GM18498 (cell line): ENCODE data around the gene NOL7.

Experiments used
- ATAC-seq: cut with Tn5 transposase; IDR thresholded peaks from one replicate; pipeline ENCODE4 v1.9.1; 2021; ENCODE audit warnings: mild to moderate bottlenecking, moderate library complexity; ENCODE audit not compliant: unreplicated experiment

NOL7 gene

GRCh38 chr6:13649393-13649792 is 34.3 kb downstream of the NOL7 start:
- no peak for ATAC-seq

GRCh38 chr6:13653296-13653695 is 38.2 kb downstream of the NOL7 start:
- ATAC-seq: no peak

DNA sequence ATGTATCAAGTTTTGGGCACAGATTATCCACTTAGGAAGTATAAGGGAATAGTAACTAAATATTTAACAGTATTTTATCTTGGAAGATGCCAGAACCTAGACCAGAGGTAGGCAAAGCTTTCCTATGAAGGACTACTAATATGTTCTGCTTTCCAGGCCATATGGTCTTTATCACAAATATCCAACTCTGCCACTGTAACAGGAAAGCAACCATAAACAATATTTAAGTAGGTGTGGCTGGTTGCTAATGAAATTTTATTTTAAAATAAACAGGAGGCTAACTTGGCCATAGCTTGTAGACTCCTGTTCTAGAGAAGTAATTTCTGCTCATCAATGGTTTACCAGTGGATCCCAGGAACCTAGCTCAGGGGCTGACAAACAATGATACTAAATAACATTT is 39.4 kb downstream of the NOL7 start:
- no peak for ATAC-seq

DNA sequence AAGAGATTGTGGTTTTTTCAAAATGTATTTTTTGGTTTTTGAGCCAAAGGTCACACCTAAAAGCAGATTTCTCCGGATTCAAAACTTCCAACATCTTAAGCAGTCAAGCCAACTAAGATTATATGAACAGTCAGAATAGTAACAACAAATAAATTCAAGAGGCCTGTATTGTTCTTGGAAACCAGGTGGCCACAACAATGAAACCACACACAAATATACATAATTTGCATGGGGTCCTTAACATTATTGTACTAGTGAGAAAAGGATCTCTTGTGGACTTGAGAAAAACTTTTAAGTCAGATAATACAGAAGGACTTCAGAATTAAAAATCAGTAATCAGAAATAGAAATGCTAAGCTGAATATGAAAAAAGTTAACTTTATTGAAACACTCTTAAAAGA is 40.6 kb downstream of the NOL7 start:
- ATAC-seq: no peak

DNA sequence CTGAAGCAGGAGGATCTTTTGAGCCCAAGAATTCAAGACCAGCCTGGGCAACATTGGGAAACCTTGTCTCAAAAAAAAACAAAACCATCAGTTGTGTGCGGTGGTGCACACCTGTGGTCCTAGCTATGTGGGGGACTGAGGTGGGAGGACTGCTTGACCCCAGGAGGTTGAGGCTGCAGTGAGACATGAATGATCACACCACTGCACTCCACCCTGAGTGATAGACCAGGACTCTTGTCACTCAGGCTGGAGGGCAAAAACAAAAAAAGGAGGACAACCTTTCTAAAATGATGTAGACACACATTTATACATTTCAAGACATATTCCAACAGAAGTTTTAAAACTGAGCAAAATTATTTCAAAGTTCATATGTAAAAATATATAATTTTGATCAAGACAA is 45.1 kb downstream of the NOL7 start:
- ATAC-seq: no peak

DNA sequence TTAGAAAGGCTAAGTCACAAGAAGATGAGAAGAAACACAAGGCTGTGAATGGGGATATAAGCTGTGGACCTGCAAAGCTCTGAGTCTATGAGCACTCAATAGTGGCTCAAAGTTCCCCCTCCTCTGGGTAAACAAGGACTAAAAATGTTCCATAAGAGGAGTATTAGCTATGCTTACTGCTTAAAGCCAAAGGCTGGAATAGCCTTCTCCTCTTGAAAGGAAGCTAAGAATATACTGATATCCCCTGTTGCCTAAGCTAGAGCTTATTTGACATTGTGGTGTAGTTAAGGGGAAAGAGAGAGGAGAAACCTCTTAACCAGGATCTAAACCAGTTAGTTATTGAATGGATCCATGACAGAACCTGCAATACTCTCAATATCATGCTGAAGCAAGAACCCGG is 45.8 kb downstream of the NOL7 start:
- no peak for ATAC-seq

DNA sequence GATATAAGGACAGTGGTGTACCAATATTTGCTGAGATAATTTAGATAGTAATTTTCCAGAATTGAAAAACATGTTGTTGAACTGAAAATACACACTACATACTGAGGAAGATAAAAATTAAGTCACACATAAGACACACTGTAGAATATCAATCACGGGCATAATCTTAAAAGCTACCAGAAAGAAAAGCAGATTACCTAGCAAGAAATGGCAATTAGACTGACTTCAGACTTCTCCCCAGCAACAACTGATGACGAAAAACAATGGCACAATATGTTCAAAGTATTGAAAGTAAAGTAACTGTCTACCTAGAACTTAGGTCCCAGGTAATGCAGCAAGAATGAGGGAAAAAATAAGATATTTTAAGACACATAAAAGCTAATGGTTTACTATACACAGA is 46.5 kb downstream of the NOL7 start:
- ATAC-seq: no peak

DNA sequence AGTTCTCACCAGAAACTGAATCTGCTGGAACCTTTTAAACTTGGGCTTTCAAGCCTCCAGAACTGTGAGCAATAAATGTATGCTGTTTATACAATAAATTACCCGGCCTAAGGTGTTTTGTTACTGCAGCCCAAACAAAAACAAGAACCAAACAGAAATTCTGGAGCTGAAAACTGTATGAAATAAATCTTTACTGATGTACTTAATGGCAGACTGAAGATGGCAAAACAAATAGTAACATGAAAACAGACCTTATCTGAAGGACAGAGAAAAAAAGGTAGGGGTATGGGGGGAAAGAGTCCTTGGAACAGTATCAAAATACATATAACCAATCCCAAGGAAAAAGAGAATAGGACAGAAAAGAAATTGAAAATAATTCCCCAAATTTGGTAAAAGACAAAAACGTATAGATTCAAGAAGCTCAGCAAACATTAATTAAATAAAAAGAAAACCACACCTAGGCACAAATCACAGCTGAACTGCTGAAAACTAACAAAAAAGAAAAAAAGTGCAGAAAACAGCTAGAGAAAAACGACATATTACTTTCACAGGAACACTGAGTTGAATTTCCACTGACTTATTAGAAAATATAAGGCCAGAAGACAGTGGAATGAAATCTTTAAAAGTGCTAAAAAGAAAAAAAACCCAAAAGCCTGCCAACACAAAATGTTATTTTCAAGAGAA is 47.7 kb downstream of the NOL7 start:
- ATAC-seq: no peak

DNA sequence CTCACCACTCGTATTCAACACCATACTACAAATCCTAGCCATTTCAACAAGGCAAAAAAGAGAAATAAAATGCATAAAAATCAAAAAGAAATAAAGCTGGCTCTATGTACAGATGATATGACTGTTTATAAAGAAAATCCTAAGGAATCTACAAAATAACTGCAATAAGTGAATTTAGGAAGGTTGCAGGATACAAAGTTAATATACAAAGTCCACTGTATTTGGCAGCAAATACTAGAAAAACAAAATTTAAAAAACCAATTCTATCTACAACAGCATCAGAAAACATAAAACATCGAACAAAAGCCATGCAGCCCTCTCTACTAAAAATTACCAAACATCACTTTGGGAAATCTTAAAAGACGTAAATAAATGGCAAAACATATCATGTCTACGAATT is 48.9 kb downstream of the NOL7 start:
- no peak for ATAC-seq

DNA sequence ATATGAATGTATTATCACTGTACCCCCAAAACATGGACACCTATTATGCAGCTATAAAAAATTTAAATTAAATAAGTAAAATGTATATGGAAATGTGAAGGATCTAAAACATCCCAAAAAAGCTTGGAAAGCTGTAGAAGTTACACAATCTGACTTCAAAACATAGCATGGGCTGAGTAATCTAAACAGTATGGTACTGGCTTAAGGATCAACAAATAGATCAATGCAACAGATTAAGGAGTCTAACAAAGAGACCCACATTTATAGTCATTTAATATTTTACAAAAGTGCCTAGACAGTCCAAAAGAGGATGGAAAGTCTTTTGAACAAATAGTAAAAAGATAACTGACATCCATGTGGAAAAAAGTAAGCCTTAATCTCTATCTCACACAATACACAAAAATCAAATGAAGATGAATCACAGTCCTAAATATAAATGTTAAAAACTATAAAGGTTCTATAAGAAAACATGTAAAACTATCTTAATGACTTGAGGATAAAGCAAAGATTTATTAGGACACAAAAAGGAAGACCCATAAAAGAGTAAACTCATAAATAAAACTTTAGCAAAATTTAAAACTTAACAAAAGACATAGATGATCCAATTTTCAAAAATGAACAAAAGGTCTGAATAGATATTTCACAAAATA is 49.7 kb downstream of the NOL7 start:
- ATAC-seq: no peak

DNA sequence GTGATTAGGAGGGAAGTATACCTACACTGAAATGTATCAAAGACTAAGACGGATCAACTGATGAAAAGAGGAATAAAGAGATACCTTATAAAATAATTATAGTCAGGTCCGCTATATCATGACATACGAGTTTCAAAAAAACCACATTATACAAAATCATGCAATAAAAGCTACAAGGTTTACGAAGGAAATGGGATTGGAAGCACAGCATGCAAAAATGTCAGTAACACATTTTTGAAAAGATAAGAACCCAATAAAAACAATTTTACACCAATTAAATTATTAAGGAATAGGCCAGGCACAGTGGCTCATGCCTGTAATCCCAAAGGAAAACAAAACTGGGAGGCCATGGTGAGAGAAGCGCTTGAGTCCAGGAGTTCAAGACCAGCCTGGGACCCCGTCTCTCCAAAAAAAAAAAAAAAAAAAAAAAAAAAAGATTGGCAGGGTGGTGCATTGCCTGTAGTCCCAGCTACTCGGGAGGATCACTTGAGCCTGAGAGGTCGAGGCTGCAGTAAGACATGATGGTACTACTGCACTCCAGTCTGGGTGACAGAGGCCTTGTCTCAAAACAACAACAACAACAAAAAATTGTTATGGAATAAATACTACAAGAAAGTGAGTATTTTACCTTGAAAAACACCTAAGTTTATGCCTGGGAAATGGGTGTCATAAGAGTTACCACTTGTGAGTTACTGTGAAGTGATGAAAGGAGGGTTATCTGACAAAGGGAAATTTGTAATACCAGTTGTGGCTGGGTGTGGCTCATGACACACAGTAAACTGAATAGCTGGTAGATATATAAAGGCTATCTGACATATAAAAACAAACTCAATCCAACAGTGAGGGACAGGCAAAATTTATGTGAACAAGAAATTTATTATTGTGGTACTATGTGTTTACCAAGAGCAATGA is 51.3 kb downstream of the NOL7 start:
- ATAC-seq: no peak

GRCh38 chr6:13667655-13668054 is 52.5 kb downstream of the NOL7 start:
- ATAC-seq: no peak

- peak; percentile 61 for ATAC-seq
Measured at GRCh38 chr6:13668291-13668928, 53.3 kb downstream of the NOL7 start.

DNA sequence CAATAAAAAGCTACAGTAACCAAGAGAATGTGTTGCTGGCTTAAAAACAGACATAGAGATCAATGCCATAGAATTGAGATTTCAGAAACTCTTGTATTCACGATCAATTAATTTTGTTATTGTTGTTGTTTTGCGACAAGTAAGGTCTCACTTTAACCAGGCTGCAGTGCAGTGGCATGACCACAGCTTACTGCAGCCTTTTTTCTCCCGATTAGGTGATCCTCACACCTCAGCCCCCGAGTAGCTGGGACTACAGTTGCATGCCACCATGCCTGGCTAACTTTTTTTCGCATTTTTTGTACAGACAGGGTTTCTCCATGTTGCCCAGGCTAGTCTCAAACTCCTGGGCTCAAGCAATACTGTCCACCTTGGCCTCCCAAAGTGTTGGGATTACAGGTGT is 54.3 kb downstream of the NOL7 start:
- ATAC-seq: no peak
